Muscle of leg (tissue), 11 donors: ENCODE results near the gene EEF1B2. TPM values are rescaled to one million over a fixed set of nuclear protein-coding genes. Genes with fewer than 3 reads are reported as not detected.
"Not testable (repeated sequence)": the region's sequence is repeated elsewhere in the genome, so short reads cannot be mapped to it uniquely, and the experiment has no call there.

ENCODE experiments used
- DNase-seq: peaks from one replicate; pipeline ENCODE4 v3.0.0; 2013
- H3K27ac ChIP-seq: one replicate; pipeline ENCODE4 v1.5.1; 2013; ENCODE audit warnings: mild to moderate bottlenecking, low read length, control low read depth
- H3K27me3 ChIP-seq: one replicate; pipeline ENCODE4 v1.6.1; 2013; ENCODE audit warnings: low read length; ENCODE audit not compliant: control insufficient read depth, insufficient read depth
- H3K36me3 ChIP-seq: one replicate; pipeline ENCODE4 v1.6.1; 2013; ENCODE audit warnings: low read length; ENCODE audit not compliant: control insufficient read depth, insufficient read depth
- H3K4me1 ChIP-seq: one replicate; pipeline ENCODE4 v1.6.1; 2013; ENCODE audit warnings: low read length; ENCODE audit not compliant: control insufficient read depth, insufficient read depth
- H3K4me3 ChIP-seq: one replicate; pipeline ENCODE4 v1.5.1; 2013; ENCODE audit warnings: low read length, control low read depth
- H3K9me3 ChIP-seq: replicated peaks from 2 replicates; pipeline ENCODE4 v1.6.1; 2013; ENCODE audit warnings: low read depth, low read length; ENCODE audit not compliant: control insufficient read depth
- WGBS: methylation state at CpG from one replicate; pipeline ENCODE4 v1.1.5; 2013; ENCODE audit warnings: missing lambda C conversion rate; ENCODE audit not compliant: insufficient coverage; 5-methylcytosine and 5-hydroxymethylcytosine counted together
- polyA plus RNA-seq, 8 donors: library from polyadenylated mRNA; unstranded; fragments of 120-200 nt; gene quantifications; one replicate each; pipeline versions ENCODE4 v1.2.1 to v1.2.3, GENCODE V29; 2013; ENCODE audit warnings: inconsistent platforms in 1 of 8, low replicate concordance in 1 of 8; ENCODE audit not compliant: insufficient read length in 8 of 8, insufficient read depth in 1 of 8
- total RNA-seq: library from RNA; stranded (reverse); fragments of 120-200 nt; gene quantifications from one replicate; pipeline ENCODE4 v1.2.4, GENCODE V29; 2013

Gene EEF1B2
- total and polyA plus RNA-seq, 9 donors = 842 to 1,149 (median 951) TPM

- H3K27me3 ChIP-seq = no peaks in the 10 kb centered on the region
- H3K27ac ChIP-seq = no peak overlapping the region
- 100% methylated on average over 2 of the region's 3 CpGs for WGBS
- H3K4me1 ChIP-seq = no peaks in the 10 kb centered on the region
- H3K36me3 ChIP-seq = no peaks in the 10 kb centered on the region
- H3K4me3 ChIP-seq = no peak overlapping the region
- no peak for DNase-seq
- no peaks in the 10 kb centered on the region for H3K9me3 ChIP-seq
Observed at GRCh38 chr2:206204710-206205109, 45.0 kb downstream of the EEF1B2 start.

- not testable (repeated sequence) for H3K36me3 ChIP-seq, H3K4me1 ChIP-seq, H3K27ac ChIP-seq, DNase-seq, H3K9me3 ChIP-seq, H3K27me3 ChIP-seq, H3K4me3 ChIP-seq
- no CpG with 5 or more reads among the region's 2 CpGs for WGBS
Observed at GRCh38 chr2:206207316-206207715, 47.6 kb downstream of the EEF1B2 start.

- Histone ChIP-seq H3K4me3 (no peak overlapping the region), H3K36me3 (no peaks in the 10 kb centered on the region), H3K27ac (no peak overlapping the region), H3K4me1 (no peaks in the 10 kb centered on the region), H3K9me3 (no peaks in the 10 kb centered on the region), H3K27me3 (no peaks in the 10 kb centered on the region)
- 92% methylated on average over 3 of the region's 7 CpGs for WGBS
- no peak for DNase-seq
Observed at GRCh38 chr2:206208900-206209299, 49.2 kb downstream of the EEF1B2 start.

- Histone ChIP-seq H3K9me3 (no peaks in the 10 kb centered on the region), H3K27me3 (no peaks in the 10 kb centered on the region), H3K36me3 (no peaks in the 10 kb centered on the region), H3K4me1 (no peaks in the 10 kb centered on the region), H3K27ac (no peak overlapping the region), H3K4me3 (no peak overlapping the region)
- no peak for DNase-seq
- no CpG with 5 or more reads among the region's 2 CpGs for WGBS
Observed at GRCh38 chr2:206211657-206212255, 52.1 kb downstream of the EEF1B2 start.

Other genes starting within 250 kb of the EEF1B2 start
- 8.8 TPM for gene INO80D, start 73.7 kb upstream of the EEF1B2 start, total RNA-seq
- gene INO80D, start 73.7 kb upstream of the EEF1B2 start, polyA plus RNA-seq = 1 to 10 TPM; 4.6 to 7.9 (median 7.0) TPM
- gene NDUFS1, start 451 bp upstream of the EEF1B2 start, total RNA-seq = 99.3 TPM
- 10 to 100 TPM; 47.3 to 76.3 (median 62.7) TPM for gene NDUFS1, start 451 bp upstream of the EEF1B2 start, polyA plus RNA-seq
- 15.4 TPM for gene ZDBF2, start 114.8 kb downstream of the EEF1B2 start, total RNA-seq
- gene ZDBF2, start 114.8 kb downstream of the EEF1B2 start, polyA plus RNA-seq = 10 to 100 TPM in 2 of 8 donors, 1 to 10 TPM in 6; 5.5 to 11.2 (median 9.2) TPM